GM23248 (cell line): ENCODE results near the gene NEIL1. TPM values are rescaled to one million over a fixed set of nuclear protein-coding genes. Genes with fewer than 3 reads are reported as not detected.

Source experiments
- DNase-seq: peaks from one replicate; pipeline ENCODE4 v3.0.0-alpha.2; 2015
- H2AFZ ChIP-seq: fragments of 200-600 bp; sonication (generic); 2 replicates; pipeline ENCODE4 v1.6.1; 2016; ENCODE audit warnings: antibody characterized with exemption
- H3F3A ChIP-seq: fragments of 200-600 bp; sonication (generic); 2 replicates; pipeline ENCODE4 v1.6.1; 2016; ENCODE audit warnings: mild to moderate bottlenecking, antibody characterized with exemption, mixed run types; ENCODE audit not compliant: insufficient read depth
- H3K27ac ChIP-seq: fragments of 200-600 bp; sonication (generic); 2 replicates; pipeline ENCODE4 v1.5.1; 2016; ENCODE audit warnings: mild to moderate bottlenecking
- H3K27me3 ChIP-seq: fragments of 200-600 bp; sonication (generic); replicated peaks from 2 replicates; pipeline ENCODE4 v1.6.1; 2016; ENCODE audit warnings: mild to moderate bottlenecking; ENCODE audit not compliant: insufficient read depth
- H3K36me3 ChIP-seq: fragments of 200-600 bp; sonication (generic); 2 replicates; pipeline ENCODE4 v1.6.1; 2016; ENCODE audit warnings: low read depth, mild to moderate bottlenecking
- H3K4me1 ChIP-seq: fragments of 200-600 bp; sonication (generic); 2 replicates; pipeline ENCODE4 v1.6.1; 2016; ENCODE audit warnings: mild to moderate bottlenecking; ENCODE audit not compliant: insufficient read depth
- H3K4me2 ChIP-seq: fragments of 200-600 bp; sonication (generic); one replicate; pipeline ENCODE4 v1.6.1; 2016; ENCODE audit warnings: mild to moderate bottlenecking; ENCODE audit not compliant: unreplicated experiment
- H3K4me3 ChIP-seq: fragments of 200-600 bp; sonication (generic); 2 replicates; pipeline ENCODE4 v1.5.1; 2016; ENCODE audit warnings: mild to moderate bottlenecking
- H3K79me2 ChIP-seq: fragments of 200-600 bp; sonication (generic); 2 replicates; pipeline ENCODE4 v1.6.1; 2016; ENCODE audit warnings: mild to moderate bottlenecking; ENCODE audit not compliant: insufficient read depth
- H3K9ac ChIP-seq: fragments of 200-600 bp; sonication (generic); 2 replicates; pipeline ENCODE4 v1.6.1; 2016; ENCODE audit warnings: mild to moderate bottlenecking
- H3K9me2 ChIP-seq: fragments of 200-600 bp; sonication (generic); 2 replicates; pipeline ENCODE4 v1.6.1; 2016; ENCODE audit warnings: mixed run types, mild to moderate bottlenecking, moderate library complexity; ENCODE audit not compliant: insufficient read depth
- H3K9me3 ChIP-seq: fragments of 200-600 bp; sonication (generic); one replicate; pipeline ENCODE4 v1.6.1; 2017; ENCODE audit warnings: low read depth
- H4K20me1 ChIP-seq: fragments of 200-600 bp; sonication (generic); 2 replicates; pipeline ENCODE4 v1.6.0; 2016; ENCODE audit not compliant: insufficient read depth
- EZH2 ChIP-seq: fragments of 200-600 bp; sonication (generic); IDR thresholded peaks from 2 replicates; pipeline ENCODE4 v1.6.1; 2018; ENCODE audit warnings: antibody characterized with exemption, mild to moderate bottlenecking; ENCODE audit not compliant: insufficient read depth, poor library complexity, severe bottlenecking
- EZH2phosphoT487 ChIP-seq: fragments of 200-600 bp; sonication (generic); IDR thresholded peaks from 2 replicates; pipeline ENCODE4 v1.6.1; 2018; ENCODE audit warnings: antibody characterized with exemption, moderate library complexity, mild to moderate bottlenecking, low read depth; ENCODE audit not compliant: insufficient read depth
- WGBS, 2 experiments: methylation state at CpG; one replicate each; pipeline ENCODE4 v1.1.6; 2015 to 2017; ENCODE audit warnings: low lambda C conversion rate in 2 of 2, low coverage in 1 of 2; ENCODE audit errors: missing lambda C conversion rate in 2 of 2; 5-methylcytosine and 5-hydroxymethylcytosine counted together
- in situ Hi-C: fragments of 300-500 bp; cut with MboI; formaldehyde crosslinking; loops from 2 replicates; pipeline ENCODE4 v1.15.0; 2020
- polyA plus RNA-seq: library from polyadenylated mRNA; unstranded; fragments of >200 nt; fragmentation: Nextera tagmentation; extraction: Ambion mirVana; gene quantifications from 2 replicates; pipeline ENCODE4 v1.2.1, GENCODE V29; 2016
- total RNA-seq: library from RNA; depleted of rRNA; stranded (reverse); fragments of >200 nt; shearing (Covaris generic); gene quantifications from 2 replicates; pipeline ENCODE4 v1.2.3, GENCODE V29; 2014

Gene NEIL1
- total and polyA plus RNA-seq, 2 experiments from 2014 or later, result 3.9 to 15.9 TPM

- Histone ChIP-seq H4K20me1 (no peaks in the 10 kb centered on the region), H3K4me1 (peaks cover 4% of the 10 kb centered on the region; the same call in 1 of the 2 replicates), H3K27me3 (no peaks in the 10 kb centered on the region), H3K9me2 (no peaks in the 10 kb centered on the region), H3K9me3 (no peaks in the 10 kb centered on the region), H3F3A (peaks cover 2% of the 10 kb centered on the region; the same call in 1 of the 2 replicates), H3K9ac (no peak overlapping the region), H3K36me3 (no peaks in the 10 kb centered on the region), H3K27ac (no peak overlapping the region), H2AFZ (no peak overlapping the region), H3K79me2 (no peaks in the 10 kb centered on the region), H3K4me2 (no peak overlapping the region), H3K4me3 (no peak overlapping the region)
- in situ Hi-C loops, result no loop called here
- no peak for DNase-seq
- WGBS, 2 experiments, result 83 to 84% methylated on average over 6 to 9 of the region's 9 CpGs
- TF ChIP-seq EZH2phosphoT487, result no peak
- TF ChIP-seq EZH2, result no peak
Observed at GRCh38 chr15:75363786-75364185, 16.9 kb downstream of the NEIL1 start.

GRCh38 chr15:75364881-75365280, 18.0 kb downstream of the NEIL1 start:
- no peak overlapping the region for H2AFZ ChIP-seq

GRCh38 chr15:75366163-75366562, 19.3 kb downstream of the NEIL1 start:
- H3K4me3 ChIP-seq, result no peak overlapping the region
- H3F3A ChIP-seq, result peaks cover 24% of the 10 kb centered on the region
- H3K27ac ChIP-seq, result no peak overlapping the region
- peaks cover 15% of the 10 kb centered on the region; the same call in 1 of the 2 replicates for H3K4me1 ChIP-seq
- H2AFZ ChIP-seq, result no peak overlapping the region
- H3K9ac ChIP-seq, result no peak overlapping the region
- H3K79me2 ChIP-seq, result peaks cover 22% of the 10 kb centered on the region
- no peak for TF ChIP-seq EZH2phosphoT487
- TF ChIP-seq EZH2, result no peak
- H3K9me3 ChIP-seq, result no peaks in the 10 kb centered on the region
- no peak for DNase-seq
- in situ Hi-C loops, result no loop called here
- H3K4me2 ChIP-seq, result no peak overlapping the region
- H3K27me3 ChIP-seq, result no peaks in the 10 kb centered on the region
- H4K20me1 ChIP-seq, result no peaks in the 10 kb centered on the region
- H3K36me3 ChIP-seq, result peaks cover 11% of the 10 kb centered on the region
- 72 to 79% methylated on average over 3 of the region's 3 CpGs for WGBS, 2 experiments
- H3K9me2 ChIP-seq, result no peaks in the 10 kb centered on the region

More at GRCh38 chr15:75364881-75365280, 18.0 kb downstream of the NEIL1 start:
- Histone ChIP-seq H3K36me3 (no peaks in the 10 kb centered on the region), H3F3A (peaks cover 13% of the 10 kb centered on the region), H3K79me2 (peaks cover 10% of the 10 kb centered on the region), H3K4me2 (no peak overlapping the region), H3K4me1 (peaks cover 13% of the 10 kb centered on the region; the same call in 1 of the 2 replicates), H3K27me3 (no peaks in the 10 kb centered on the region), H3K9ac (no peak overlapping the region), H4K20me1 (no peaks in the 10 kb centered on the region), H3K9me3 (no peaks in the 10 kb centered on the region), H3K27ac (no peak overlapping the region), H3K4me3 (no peak overlapping the region), H3K9me2 (no peaks in the 10 kb centered on the region)
- TF ChIP-seq EZH2 (no peak), EZH2phosphoT487 (no peak)
- DNase-seq, result no peak
- WGBS, 2 experiments, result 90 to 97% methylated on average over 6 of the region's 6 CpGs
- in situ Hi-C loops, result no loop called here

DNA sequence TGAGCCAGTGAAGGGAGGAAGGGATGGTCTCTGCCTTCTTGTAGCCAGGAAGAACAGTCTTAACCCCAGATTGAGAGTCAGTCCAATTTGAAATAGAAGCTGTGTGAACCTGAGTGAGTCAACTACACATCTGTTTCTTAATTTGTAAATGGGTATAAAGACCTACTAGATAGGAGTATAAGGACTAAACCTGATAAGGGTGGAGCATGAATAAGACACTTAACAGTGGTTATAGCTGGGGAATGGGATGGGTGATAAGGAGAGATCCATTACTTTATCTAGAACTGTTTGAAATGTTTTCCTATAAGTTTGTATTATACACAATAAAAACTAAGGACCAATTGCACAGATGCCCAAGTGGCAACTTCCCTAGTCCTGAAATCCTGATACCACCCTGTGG, 20.2 kb downstream of the NEIL1 start:
- H3K27me3 ChIP-seq, result no peaks in the 10 kb centered on the region
- peaks cover 11% of the 10 kb centered on the region for H3K36me3 ChIP-seq
- H3K9me2 ChIP-seq, result no peaks in the 10 kb centered on the region
- peaks cover 31% of the 10 kb centered on the region for H3K79me2 ChIP-seq
- H3K9me3 ChIP-seq, result no peaks in the 10 kb centered on the region
- H2AFZ ChIP-seq, result no peak overlapping the region
- in situ Hi-C loops, result no loop called here
- H3K9ac ChIP-seq, result peak overlapping the region; percentile 93
- H3F3A ChIP-seq, result peaks cover 24% of the 10 kb centered on the region
- TF ChIP-seq EZH2phosphoT487 (no peak), EZH2 (no peak)
- H3K27ac ChIP-seq, result no peak overlapping the region
- peaks cover 15% of the 10 kb centered on the region; the same call in 1 of the 2 replicates for H3K4me1 ChIP-seq
- H4K20me1 ChIP-seq, result no peaks in the 10 kb centered on the region
- no peak overlapping the region for H3K4me3 ChIP-seq
- DNase-seq, result no peak
- H3K4me2 ChIP-seq, result peak overlapping the region; percentile 96
